Kidney tubule cell (primary cell): ENCODE results near the gene LRRC15.

Source experiments
- DNase-seq: peaks from one replicate; pipeline ENCODE4 v3.0.0-alpha.2; 2018; ENCODE audit warnings: low spot score

The LRRC15 gene

DNA sequence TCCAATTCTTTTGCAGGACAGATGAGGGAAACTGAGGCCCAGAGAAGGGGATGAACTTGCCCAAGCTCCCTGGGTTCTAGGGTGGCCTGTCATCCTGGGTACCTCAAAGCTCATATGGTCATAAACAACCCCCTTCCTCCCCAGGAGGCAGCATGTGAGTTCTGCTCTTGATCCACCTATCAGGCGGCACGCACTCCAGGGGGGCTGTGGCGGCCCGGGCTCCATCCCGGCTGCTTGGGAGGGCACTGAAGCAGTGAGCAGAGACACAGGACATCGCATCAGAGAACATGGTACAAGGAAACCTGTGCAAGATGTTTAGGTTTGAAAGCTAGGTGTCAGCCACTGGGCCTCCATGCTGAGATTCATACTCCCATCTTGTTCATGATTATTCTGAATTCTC lies 52.6 kb downstream of the LRRC15 start:
- DNase-seq: no peak

DNA sequence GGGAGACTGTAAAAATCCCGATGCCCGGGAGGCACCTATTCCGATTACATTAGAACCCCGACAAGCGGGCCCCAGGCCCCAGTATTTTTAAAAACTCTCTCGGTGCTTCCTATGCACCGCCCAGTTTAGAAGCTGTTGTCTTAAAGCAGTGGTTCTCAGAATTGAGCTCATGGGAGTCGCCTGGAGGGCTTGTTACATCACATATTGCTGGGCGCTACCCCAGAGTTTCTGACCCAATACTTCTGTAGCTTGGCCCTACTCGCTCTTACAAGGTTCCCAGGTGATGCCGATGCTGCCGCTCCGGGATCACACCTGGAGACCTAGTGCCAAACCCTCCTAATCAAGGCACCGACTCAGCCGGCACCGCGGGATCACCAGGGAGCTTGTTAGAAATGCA lies 53.6 kb downstream of the LRRC15 start:
- no peak for DNase-seq

DNA sequence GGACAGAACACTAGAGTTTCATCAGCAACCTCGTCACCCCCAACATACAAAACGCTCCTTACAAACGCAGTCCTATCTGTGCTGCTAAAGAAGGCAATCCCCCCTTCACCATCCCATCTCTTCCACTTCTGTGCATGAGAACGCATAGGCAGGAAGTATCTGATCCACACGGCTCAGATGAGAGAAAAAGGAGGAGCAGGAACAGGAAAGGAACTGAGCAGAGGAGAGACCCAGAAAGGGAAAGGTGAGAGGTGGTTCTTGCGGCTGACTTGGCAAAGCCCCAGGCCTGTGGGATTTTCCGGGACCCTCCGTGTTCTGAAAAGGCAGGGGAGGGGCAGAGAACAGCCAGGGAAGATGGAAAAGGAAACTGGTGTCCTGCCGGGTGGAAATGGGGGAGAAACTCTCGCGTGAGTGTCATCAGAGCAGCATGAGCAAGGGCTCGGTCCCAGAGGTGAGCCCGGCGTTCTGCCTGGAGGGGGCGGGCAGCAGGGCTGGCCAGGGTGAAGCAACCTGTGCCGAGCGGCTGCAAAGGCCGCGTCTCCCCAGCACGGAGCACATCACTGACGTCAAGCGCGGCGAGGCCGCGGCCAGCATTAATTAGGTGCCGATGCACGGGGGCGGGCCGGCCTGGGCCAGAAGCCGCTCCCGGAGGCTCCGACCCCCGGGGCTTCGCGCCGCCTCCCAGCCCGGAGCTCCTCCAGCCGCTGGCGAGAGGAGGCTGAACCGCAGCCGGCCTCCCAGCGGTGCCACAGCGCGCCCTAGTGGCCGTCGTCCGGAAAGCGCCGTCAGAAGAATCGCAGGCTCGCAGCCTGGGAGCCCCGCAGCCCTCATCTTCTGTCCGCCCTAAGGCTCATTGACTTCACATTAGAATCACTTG lies 54.2 kb downstream of the LRRC15 start:
- peak; percentile 87 for DNase-seq

DNA sequence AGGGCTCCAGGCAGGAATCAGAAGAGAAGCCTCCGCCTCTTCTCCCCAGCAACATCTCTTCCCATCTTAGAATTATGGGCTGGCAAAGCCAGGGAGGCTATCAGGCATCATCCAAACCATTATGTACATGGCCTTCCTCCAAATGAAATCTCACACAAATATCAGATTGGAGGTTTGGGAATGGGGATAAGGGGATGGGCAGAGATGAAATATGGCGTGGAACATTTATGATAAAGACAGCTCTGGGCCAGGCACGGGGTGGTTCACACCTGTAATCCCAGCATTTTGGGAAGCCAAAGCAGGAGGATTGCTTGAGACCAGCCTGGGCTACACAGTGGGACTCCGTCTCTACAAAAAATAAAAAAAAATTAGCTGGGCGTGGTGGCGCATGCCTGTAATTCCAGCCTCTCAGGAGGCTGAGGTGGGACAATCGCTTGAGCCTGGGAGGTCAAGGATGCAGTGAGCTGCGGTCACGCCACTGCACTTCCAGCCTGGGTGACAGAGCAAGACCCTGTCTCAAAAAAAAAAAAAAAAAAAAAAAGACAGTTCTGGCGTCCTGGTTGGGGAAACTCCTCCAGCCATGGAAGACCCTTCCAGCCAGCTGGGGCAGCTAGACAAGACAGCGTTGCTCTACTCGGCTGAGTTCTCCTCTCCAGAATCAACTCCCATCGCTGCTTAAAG lies 55.0 kb downstream of the LRRC15 start:
- no peak for DNase-seq

DNA sequence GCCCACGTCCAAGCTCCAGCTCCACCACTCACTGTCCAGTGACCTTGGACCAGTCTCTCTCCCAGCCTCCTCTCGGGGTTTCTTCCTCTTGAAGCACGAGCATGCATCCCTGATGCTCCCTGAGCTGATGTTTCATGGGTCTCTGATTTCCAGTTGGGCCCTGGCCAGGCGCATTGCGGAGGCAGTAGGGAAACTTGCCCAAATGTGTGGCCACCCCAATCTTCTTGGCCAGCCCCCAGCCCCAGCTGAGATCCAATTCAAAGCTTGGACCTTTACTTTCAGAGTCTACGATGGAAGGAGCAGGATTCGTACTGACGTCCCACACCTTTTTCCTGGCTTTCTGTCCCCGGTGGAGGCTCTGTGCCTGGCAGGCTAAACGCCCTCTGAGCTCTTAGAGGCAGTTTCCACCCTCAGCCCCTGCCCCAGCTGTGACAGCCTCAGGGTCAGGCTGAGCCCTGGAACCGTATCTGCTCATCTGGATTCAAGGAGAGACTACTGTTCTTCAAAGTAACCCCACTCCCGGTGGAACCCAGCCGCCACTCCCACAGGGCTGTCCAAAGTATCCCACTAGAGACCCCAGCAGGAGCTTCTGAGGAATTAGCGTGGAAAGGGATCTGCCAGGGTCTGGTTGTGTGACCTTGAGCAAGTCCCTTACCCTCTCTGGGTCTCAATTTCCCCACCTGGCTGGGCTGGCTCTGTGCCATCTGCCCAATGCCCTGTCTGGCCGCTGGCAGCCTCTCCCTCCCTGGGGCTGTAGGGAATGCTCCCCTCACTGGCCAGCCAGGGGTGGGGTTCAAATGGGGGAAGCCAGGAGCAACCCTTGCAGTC lies 55.8 kb downstream of the LRRC15 start:
- no peak for DNase-seq

DNA sequence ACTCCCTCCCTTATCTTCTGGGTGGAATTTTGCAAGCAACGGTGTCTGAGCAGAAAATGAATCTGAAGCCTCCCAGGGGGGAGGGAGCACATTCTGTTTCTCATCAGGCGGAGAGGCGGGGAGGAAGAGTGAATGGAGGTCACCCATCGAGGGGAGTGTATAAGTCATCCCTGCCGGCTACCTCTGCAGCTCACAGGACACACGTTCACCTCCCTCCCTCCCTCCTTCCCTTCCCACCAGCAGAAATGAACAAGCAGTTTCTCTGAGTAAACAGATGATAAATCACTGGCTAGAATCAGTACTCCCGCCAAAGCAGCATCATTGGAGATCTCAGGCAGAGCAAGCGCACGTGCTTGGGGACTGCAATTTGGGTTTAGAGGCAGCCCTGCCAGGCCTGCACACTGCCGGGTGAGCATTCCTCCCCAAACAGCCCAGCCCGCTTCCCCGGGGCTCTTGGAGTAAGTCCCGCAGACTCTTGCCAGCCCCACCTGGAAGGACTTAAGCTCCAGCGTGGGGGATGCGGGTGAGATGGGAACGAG lies 56.7 kb downstream of the LRRC15 start:
- peak; percentile 77 for DNase-seq

DNA sequence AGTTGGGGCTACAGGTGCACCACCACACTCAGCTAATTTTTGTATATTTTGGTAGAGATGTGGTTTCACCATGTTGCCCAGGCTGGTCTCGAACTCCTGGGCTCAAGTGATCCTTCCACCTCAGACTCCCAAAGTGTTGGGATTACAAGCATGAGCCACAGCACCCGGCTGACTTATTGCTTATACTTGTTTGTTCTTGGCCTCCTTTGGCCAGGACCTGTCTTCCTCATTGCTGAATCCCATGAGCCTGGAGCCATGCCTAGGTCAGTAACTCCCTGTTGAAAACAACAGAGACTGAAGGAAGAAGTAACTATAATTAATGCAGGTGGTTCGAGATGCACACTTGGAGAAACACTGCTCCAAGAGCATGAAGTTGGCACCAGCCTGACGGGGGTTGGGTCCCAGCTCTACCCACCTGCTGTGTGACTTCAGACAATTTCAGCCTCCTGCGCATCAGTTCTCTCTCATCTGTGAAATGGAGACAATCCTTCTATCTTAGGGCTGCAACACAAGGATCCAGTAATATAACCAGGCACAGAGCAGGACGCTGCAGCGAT lies 57.3 kb downstream of the LRRC15 start:
- DNase-seq: no peak

DNA sequence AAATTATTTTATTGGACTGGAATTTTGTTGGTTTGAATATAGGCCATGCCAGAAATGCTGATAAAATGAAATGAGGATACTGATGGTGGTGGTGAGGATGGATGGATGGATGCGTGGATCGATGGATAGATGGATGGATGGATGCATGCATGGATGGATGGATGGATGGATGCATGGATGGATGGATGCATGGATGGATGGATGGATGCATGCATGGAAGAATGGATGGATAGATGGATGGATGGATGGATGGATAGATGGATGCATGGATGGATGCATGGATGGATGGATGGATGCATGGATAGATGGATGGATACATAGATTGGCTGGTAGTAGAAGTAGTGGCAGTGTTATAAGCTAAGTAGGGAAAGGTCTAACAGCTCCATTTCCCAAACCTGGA lies 58.5 kb downstream of the LRRC15 start:
- DNase-seq: no peak

DNA sequence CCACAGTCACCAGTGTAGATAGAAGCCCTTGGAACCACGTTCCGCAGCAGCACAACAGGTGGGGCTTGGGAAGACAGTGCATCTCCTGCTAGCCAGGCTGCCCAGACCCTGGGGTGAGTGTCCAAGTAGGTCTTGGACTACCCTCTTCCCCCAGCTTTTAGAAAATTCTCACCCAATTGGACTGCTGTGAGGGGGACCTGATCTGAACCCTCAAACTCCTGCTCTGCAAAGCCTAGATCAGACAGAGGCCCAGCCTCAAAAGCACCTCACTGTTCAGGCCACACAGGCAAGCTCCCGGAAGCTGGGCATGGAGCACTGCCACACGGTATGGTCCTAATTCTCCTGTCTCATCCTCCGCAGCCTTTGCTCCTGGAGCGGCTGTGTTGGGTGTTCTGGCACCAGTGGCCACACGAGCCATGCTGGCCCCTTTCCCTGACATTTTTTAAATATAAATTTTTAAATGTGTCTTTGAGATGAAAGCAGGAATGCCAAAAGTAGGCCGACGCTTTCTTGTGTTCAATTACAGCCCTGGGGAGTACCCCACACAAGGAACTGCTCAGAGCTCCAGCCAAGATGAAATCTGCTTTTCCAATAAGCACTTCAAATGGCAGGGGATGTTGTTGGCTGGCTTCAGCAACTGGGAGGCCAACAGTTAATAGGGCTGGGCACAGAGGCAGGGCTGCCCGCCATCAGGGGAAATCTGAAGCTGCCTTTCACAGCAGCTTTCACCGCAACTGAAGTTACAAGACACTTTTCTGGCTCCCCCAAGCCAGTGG lies 59.3 kb downstream of the LRRC15 start:
- no peak for DNase-seq

DNA sequence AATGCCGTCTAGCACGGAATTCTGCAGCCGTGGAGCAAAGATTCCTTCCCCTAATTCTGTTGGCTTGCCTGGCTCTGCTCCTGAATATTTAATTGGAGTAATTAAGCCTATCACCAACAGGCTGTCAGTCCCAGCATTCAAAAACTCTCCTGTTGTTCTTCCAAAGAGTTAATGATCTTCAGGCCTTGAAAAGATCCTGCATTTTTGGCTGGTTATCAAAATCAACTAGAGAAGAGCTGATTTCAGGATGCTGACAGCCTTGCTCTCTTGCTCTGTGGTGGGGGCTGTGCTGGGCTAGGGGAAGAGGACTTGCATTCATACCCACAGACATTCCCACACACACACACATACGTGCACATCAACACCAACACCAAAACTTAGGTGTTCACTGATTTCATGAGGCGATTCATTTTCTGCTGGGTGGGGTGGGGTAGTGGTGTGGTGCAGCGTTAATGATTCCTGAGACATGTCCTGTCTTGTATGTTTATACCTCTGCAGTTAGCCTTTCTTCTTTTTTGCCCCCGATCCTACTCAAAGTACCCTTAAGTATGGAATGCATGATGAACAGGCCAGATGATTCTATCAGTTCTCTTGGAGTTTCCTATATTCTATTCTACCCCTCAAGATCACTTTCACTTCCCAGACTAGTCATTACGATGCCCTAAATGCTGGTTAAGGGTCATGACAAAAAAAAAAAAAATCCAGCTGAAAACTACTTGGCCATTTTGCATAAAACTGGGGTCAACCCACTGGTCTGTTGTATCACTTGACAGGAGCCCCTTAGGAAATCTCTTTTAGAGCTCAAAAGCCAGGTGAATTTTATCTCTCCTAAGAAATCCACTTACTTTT lies 60.7 kb downstream of the LRRC15 start:
- DNase-seq: peak; percentile 64

DNA sequence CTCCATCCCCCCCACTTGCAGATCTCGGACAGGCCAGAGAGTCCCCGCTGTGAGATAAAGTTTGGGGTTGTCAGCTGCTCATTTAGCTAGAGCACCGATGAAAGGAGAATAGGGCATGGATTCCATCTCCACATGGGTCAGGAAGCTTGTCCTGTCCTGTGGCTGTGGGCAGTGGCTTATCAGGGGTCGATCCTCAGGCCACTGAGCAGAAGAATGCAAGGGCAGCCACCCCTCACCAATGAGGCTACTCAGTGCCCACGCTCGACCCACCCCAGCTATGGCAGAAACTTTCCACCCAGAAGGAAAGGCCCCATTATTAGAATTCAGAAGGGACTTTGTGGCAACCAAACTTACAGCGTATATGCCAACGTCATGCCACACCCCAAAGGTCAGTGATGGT lies 61.7 kb downstream of the LRRC15 start:
- DNase-seq: no peak

DNA sequence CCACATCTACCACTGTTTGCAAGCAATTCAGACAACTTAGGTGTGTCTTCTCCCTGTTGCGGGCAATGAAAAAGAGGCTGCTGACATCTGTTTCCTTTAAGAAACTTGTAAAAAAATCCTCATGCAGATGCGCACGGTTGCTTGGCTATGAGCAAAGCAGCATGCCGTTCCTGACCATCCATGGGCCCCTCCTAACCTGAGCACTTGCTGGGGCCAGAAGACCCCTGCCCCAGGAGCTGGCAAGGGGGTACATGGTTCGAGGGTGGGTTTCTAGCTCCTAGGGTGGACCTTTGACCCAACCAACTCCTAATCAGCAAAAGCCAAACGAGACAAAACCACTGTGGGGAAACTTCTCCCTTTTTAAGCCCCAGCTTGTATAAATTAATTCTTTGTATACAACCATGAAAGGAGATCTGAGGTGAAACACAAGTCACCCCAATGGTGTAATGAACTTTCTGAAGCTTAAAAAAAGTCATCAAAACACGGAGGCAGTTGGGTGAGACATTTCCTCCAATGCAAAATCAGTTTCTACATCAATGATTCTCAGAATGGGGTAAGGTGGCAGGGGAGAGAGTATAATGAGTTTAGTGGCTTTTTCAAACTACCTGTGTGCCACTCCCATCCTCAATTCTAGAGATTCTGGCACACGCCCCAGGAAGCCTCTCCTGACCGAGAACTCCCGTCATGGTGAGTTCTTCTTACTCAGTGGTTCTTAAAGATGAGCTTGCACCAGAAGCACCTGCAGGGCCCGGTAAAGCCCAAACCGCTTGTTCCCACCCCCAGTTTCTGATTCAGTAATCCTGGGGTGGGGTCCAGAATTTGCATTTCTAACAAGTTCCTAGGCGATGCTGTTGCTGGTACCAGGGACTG lies 62.5 kb downstream of the LRRC15 start:
- DNase-seq: no peak

DNA sequence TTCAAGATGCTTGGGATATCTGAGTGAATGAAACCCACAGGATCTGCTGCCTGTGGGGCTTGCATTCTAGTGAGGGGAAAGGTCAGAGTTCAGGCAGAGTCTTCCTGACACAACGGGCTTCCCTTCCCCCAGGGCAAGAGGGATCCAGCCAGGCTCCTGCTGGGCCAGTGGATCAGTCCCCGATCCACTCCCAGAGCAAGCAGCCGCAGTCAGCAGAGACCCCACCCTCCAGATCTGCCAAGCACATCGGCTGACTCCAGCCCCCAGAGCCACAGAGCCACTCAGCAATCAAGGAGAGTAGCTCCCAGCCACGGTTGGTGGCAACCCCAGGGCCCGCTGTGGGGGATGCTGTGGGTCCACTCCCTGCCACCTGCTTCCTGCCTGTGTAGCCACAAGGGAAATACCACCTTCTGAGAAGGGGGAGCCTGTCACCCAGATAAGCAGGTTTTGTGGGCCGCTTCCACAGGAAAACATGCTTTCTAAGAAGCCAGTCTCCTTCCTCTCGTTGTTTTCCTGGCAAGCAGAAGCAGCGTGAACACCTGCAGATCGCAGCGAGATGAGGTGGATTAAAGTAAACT lies 63.3 kb downstream of the LRRC15 start:
- no peak for DNase-seq

DNA sequence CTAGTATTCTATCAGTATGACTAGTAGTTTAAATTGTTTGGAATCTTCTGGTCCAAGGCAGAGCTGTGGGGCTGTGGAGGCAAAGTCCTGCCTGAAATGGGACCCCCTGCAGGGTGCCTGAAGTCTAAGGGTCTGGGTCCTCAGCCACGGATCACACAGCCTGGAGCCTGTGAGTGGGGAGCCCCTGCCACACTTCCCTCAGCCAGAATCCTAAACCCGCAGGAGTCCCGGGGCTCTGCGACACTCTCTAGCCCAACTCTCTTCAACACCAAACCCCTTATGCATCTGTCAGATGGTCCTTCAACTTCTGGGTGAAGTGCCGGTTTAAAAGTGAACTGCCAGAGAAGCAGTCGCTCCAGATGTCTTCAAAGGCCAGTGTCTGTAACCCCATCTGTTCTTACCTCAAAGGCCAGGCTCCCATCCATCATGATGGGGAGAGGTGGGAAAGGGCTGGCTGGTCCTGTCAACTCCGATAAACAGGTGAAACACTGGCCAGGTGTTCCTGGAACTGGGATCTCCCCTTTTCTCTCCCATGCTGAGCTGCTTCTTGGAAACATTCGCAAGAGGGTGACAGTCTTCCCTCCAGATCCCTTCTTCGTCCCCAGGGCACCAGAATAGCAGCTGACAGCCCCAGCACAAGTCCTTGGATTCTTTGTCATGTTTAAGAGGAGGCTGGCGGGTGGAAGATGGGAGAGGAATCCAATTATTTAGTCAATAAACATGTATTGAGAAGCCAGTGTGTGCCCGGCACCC lies 64.0 kb downstream of the LRRC15 start:
- no peak for DNase-seq
